ENCODE measurements around the gene IER3IP1. TPM values are rescaled to one million over a fixed set of nuclear protein-coding genes. Genes with fewer than 3 reads are reported as not detected.

Gene IER3IP1
- total RNA-seq, 1 donor from 2014 or later: 15.2 TPM

GRCh38 chr18:47209171-47209570, 33.0 kb upstream of the IER3IP1 start:
- no peak for DNase-seq (ENCODE audit: low read depth)
- peaks cover 19% of the 10 kb centered on the region for H3K27me3 ChIP-seq (ENCODE audit: insufficient read depth, low read length)
- no peak overlapping the region for H3K9ac ChIP-seq (ENCODE audit: low read length)
- Mint-ChIP-seq H3K9me3 (ENCODE audit: unreplicated experiment) (no peaks in the 10 kb centered on the region), H3K36me3 (ENCODE audit: low read depth, unreplicated experiment) (no peaks in the 10 kb centered on the region), H3K4me3 (ENCODE audit: unreplicated experiment) (no peak overlapping the region), H3K4me1 (ENCODE audit: low read depth, unreplicated experiment) (peaks cover 33% of the 10 kb centered on the region), H3K27ac (ENCODE audit: unreplicated experiment) (no peak overlapping the region), H3K27me3 (ENCODE audit: low read depth, unreplicated experiment) (peaks cover 9% of the 10 kb centered on the region)
- no peak for FAIRE-seq
- H3K27ac ChIP-seq (ENCODE audit: low read depth, low read length): no peak overlapping the region
- H3K4me1 ChIP-seq (ENCODE audit: insufficient read depth, low read length): no peaks in the 10 kb centered on the region
- no peak overlapping the region for H2AFZ ChIP-seq (ENCODE audit: low read depth, low read length)
- TF ChIP-seq EZH2 (IDR thresholded peaks at IDR 0.05; ENCODE audit: insufficient read depth, low read length) (no peak), CTCF (IDR thresholded peaks at IDR 0.05; ENCODE audit: insufficient read depth, low read depth, low read length) (no peak)
- H3K4me3 ChIP-seq (ENCODE audit: insufficient read depth, low read depth, low read length): no peak overlapping the region
- no peaks in the 10 kb centered on the region for H3K9me3 ChIP-seq (ENCODE audit: insufficient read depth, low read depth, low read length)
- H3K36me3 ChIP-seq (ENCODE audit: insufficient read depth, low read length): no peaks in the 10 kb centered on the region
- no peaks in the 10 kb centered on the region for H4K20me1 ChIP-seq (ENCODE audit: insufficient read depth, low read length)
- H3K4me2 ChIP-seq (ENCODE audit: low read length): no peak overlapping the region
- H3K79me2 ChIP-seq (ENCODE audit: insufficient read depth, low read length): no peaks in the 10 kb centered on the region

- Histone ChIP-seq H3K36me3 (ENCODE audit: insufficient read depth, low read length) (no peaks in the 10 kb centered on the region), H3K79me2 (ENCODE audit: insufficient read depth, low read length) (no peaks in the 10 kb centered on the region), H3K4me2 (ENCODE audit: low read length) (no peak overlapping the region), H3K9ac (ENCODE audit: low read length) (no peak overlapping the region), H4K20me1 (ENCODE audit: insufficient read depth, low read length) (no peaks in the 10 kb centered on the region), H3K9me3 (ENCODE audit: insufficient read depth, low read depth, low read length) (no peaks in the 10 kb centered on the region), H3K4me1 (ENCODE audit: insufficient read depth, low read length) (no peaks in the 10 kb centered on the region), H3K4me3 (ENCODE audit: insufficient read depth, low read depth, low read length) (no peak overlapping the region), H3K27ac (ENCODE audit: low read depth, low read length) (no peak overlapping the region), H2AFZ (ENCODE audit: low read depth, low read length) (no peak overlapping the region), H3K27me3 (ENCODE audit: insufficient read depth, low read length) (peaks cover 18% of the 10 kb centered on the region)
- peaks cover 41% of the 10 kb centered on the region for H3K4me1 Mint-ChIP-seq (ENCODE audit: low read depth, unreplicated experiment)
- H3K27ac Mint-ChIP-seq (ENCODE audit: unreplicated experiment): no peak overlapping the region
- FAIRE-seq (no peak), DNase-seq (ENCODE audit: low read depth) (peak; percentile 1)
- H3K4me3 Mint-ChIP-seq (ENCODE audit: unreplicated experiment): no peak overlapping the region
- peaks cover 9% of the 10 kb centered on the region for H3K27me3 Mint-ChIP-seq (ENCODE audit: low read depth, unreplicated experiment)
- H3K9me3 Mint-ChIP-seq (ENCODE audit: unreplicated experiment): no peaks in the 10 kb centered on the region
- H3K36me3 Mint-ChIP-seq (ENCODE audit: low read depth, unreplicated experiment): no peaks in the 10 kb centered on the region
- TF ChIP-seq CTCF (IDR thresholded peaks at IDR 0.05; ENCODE audit: insufficient read depth, low read depth, low read length) (no peak), EZH2 (IDR thresholded peaks at IDR 0.05; ENCODE audit: insufficient read depth, low read length) (no peak)
These were observed 30.9 kb upstream of the IER3IP1 start for GRCh38 chr18:47206945-47207637.

- Histone ChIP-seq H3K4me3 (ENCODE audit: insufficient read depth, low read depth, low read length) (no peak overlapping the region), H3K4me1 (ENCODE audit: insufficient read depth, low read length) (no peaks in the 10 kb centered on the region), H3K79me2 (ENCODE audit: insufficient read depth, low read length) (no peaks in the 10 kb centered on the region), H3K4me2 (ENCODE audit: low read length) (no peak overlapping the region), H3K9me3 (ENCODE audit: insufficient read depth, low read depth, low read length) (no peaks in the 10 kb centered on the region), H3K36me3 (ENCODE audit: insufficient read depth, low read length) (no peaks in the 10 kb centered on the region), H3K27me3 (ENCODE audit: insufficient read depth, low read length) (peaks cover 12% of the 10 kb centered on the region), H3K9ac (ENCODE audit: low read length) (no peak overlapping the region), H4K20me1 (ENCODE audit: insufficient read depth, low read length) (no peaks in the 10 kb centered on the region), H3K27ac (ENCODE audit: low read depth, low read length) (no peak overlapping the region), H2AFZ (ENCODE audit: low read depth, low read length) (no peak overlapping the region)
- peaks cover 39% of the 10 kb centered on the region for H3K4me1 Mint-ChIP-seq (ENCODE audit: low read depth, unreplicated experiment)
- TF ChIP-seq EZH2 (IDR thresholded peaks at IDR 0.05; ENCODE audit: insufficient read depth, low read length) (no peak), CTCF (IDR thresholded peaks at IDR 0.05; ENCODE audit: insufficient read depth, low read depth, low read length) (peak; percentile 76)
- no peaks in the 10 kb centered on the region for H3K9me3 Mint-ChIP-seq (ENCODE audit: unreplicated experiment)
- FAIRE-seq (no peak), DNase-seq (ENCODE audit: low read depth) (no peak)
- no peak overlapping the region for H3K27ac Mint-ChIP-seq (ENCODE audit: unreplicated experiment)
- H3K4me3 Mint-ChIP-seq (ENCODE audit: unreplicated experiment): no peak overlapping the region
- H3K36me3 Mint-ChIP-seq (ENCODE audit: low read depth, unreplicated experiment): no peaks in the 10 kb centered on the region
- peaks cover 3% of the 10 kb centered on the region for H3K27me3 Mint-ChIP-seq (ENCODE audit: low read depth, unreplicated experiment)
These were observed 28.9 kb upstream of the IER3IP1 start for GRCh38 chr18:47204908-47205522.

Data from astrocyte (in vitro differentiated cells and primary cell).